OCI-LY1 (cell line): ENCODE results near the gene NTF3.

ENCODE experiments used
- H2AFZ ChIP-seq: fragments of 200-600 bp; sonication (generic), shearing (Covaris generic); 2 replicates; pipeline ENCODE4 v1.6.0; 2014; ENCODE audit warnings: antibody characterized with exemption, mild to moderate bottlenecking, low read length
- H3F3A ChIP-seq: fragments of 200-600 bp; sonication (generic), shearing (Covaris generic); 2 replicates; pipeline ENCODE4 v1.6.0; 2014; ENCODE audit warnings: mild to moderate bottlenecking, antibody characterized with exemption, low read length, moderate library complexity; ENCODE audit not compliant: insufficient read depth
- H3K27ac ChIP-seq: fragments of 200-600 bp; sonication (generic); 2 replicates; pipeline ENCODE4 v1.5.1; 2014; ENCODE audit warnings: low read length, mixed run types, mild to moderate bottlenecking, low read depth; ENCODE audit not compliant: poor library complexity, severe bottlenecking
- H3K27me3 ChIP-seq: fragments of 200-600 bp; sonication (generic); 2 replicates; pipeline ENCODE4 v1.6.0; 2014; ENCODE audit warnings: antibody characterized with exemption, mild to moderate bottlenecking, low read length, moderate library complexity; ENCODE audit not compliant: insufficient read depth
- H3K36me3 ChIP-seq: fragments of 200-600 bp; sonication (generic); 2 replicates; pipeline ENCODE4 v1.6.1; 2014; ENCODE audit warnings: mild to moderate bottlenecking, antibody characterized with exemption, low read length, moderate library complexity, mixed read lengths; ENCODE audit not compliant: insufficient read depth
- H3K4me1 ChIP-seq: fragments of 200-600 bp; sonication (generic); 2 replicates; pipeline ENCODE4 v1.5.1; 2014; ENCODE audit warnings: mild to moderate bottlenecking, low read length, moderate library complexity; ENCODE audit not compliant: insufficient read depth, severe bottlenecking
- H3K4me2 ChIP-seq: fragments of 200-600 bp; sonication (generic), shearing (Covaris generic); 2 replicates; pipeline ENCODE4 v1.6.1; 2014; ENCODE audit warnings: low read length
- H3K4me3 ChIP-seq: fragments of 200-600 bp; sonication (generic); 2 replicates; pipeline ENCODE4 v1.5.1; 2014; ENCODE audit warnings: low read length, low read depth, mild to moderate bottlenecking, mixed read lengths; ENCODE audit not compliant: poor library complexity, severe bottlenecking
- H3K79me2 ChIP-seq: fragments of 200-600 bp; shearing (Covaris generic); 2 replicates; pipeline ENCODE4 v1.6.1; 2016; ENCODE audit warnings: mixed run types, low read length, mixed read lengths; ENCODE audit not compliant: insufficient read depth
- H3K9ac ChIP-seq: fragments of 200-600 bp; sonication (generic), shearing (Covaris generic); 2 replicates; pipeline ENCODE4 v1.6.1; 2014; ENCODE audit warnings: mild to moderate bottlenecking, low read length, mixed read lengths
- H3K9me2 ChIP-seq: fragments of 200-600 bp; sonication (generic), shearing (Covaris generic); 2 replicates; pipeline ENCODE4 v1.6.1; 2014; ENCODE audit warnings: low read depth, mild to moderate bottlenecking, low read length, mixed read lengths
- H3K9me3 ChIP-seq: fragments of 200-600 bp; shearing (Covaris generic); 2 replicates; pipeline ENCODE4 v1.6.1; 2014; ENCODE audit warnings: low read length, mixed read lengths
- H4K20me1 ChIP-seq: fragments of 200-600 bp; sonication (generic), shearing (Covaris generic); 2 replicates; pipeline ENCODE4 v1.6.0; 2016; ENCODE audit warnings: mild to moderate bottlenecking, low read length; ENCODE audit not compliant: insufficient read depth
- CTCF ChIP-seq: fragments of 200-600 bp; sonication (generic), shearing (Covaris generic); IDR thresholded peaks from 2 replicates; pipeline ENCODE4 v1.5.1; 2017; ENCODE audit warnings: mild to moderate bottlenecking, antibody characterized with exemption, low read length, moderate library complexity, mixed read lengths
- EZH2 ChIP-seq: fragments of 200-600 bp; sonication (generic), shearing (Covaris generic); IDR thresholded peaks from 2 replicates; pipeline ENCODE4 v1.8.0; 2017; ENCODE audit warnings: borderline replicate concordance, mixed run types, mild to moderate bottlenecking, antibody characterized with exemption, low read length, moderate library complexity, mixed read lengths

The NTF3 gene

GRCh38 chr12:5506821-5507231 lies 74.9 kb downstream of the NTF3 start:
- Histone ChIP-seq H3K27ac (no peak overlapping the region), H3K79me2 (no peaks in the 10 kb centered on the region), H3K4me1 (no peaks in the 10 kb centered on the region), H3F3A (no peaks in the 10 kb centered on the region), H3K4me2 (no peak overlapping the region), H3K9me3 (no peaks in the 10 kb centered on the region), H3K4me3 (no peak overlapping the region), H4K20me1 (no peaks in the 10 kb centered on the region), H3K9me2 (no peaks in the 10 kb centered on the region), H3K9ac (no peak overlapping the region), H2AFZ (no peak overlapping the region), H3K36me3 (no peaks in the 10 kb centered on the region), H3K27me3 (no peaks in the 10 kb centered on the region; the same call in 1 of the 2 replicates)
- TF ChIP-seq EZH2 = no peak
- no peak for TF ChIP-seq CTCF

GRCh38 chr12:5507401-5507935 lies 75.6 kb downstream of the NTF3 start:
- Histone ChIP-seq H2AFZ (no peak overlapping the region), H3K9me2 (no peaks in the 10 kb centered on the region), H3K27me3 (no peaks in the 10 kb centered on the region; the same call in 1 of the 2 replicates), H3K4me3 (no peak overlapping the region), H4K20me1 (no peaks in the 10 kb centered on the region), H3F3A (no peaks in the 10 kb centered on the region), H3K4me1 (no peaks in the 10 kb centered on the region), H3K9ac (no peak overlapping the region), H3K79me2 (no peaks in the 10 kb centered on the region), H3K4me2 (no peak overlapping the region), H3K9me3 (no peaks in the 10 kb centered on the region), H3K36me3 (no peaks in the 10 kb centered on the region), H3K27ac (no peak overlapping the region)
- no peak for TF ChIP-seq CTCF
- no peak for TF ChIP-seq EZH2

GRCh38 chr12:5507944-5508343 lies 76.0 kb downstream of the NTF3 start:
- H3K4me2 ChIP-seq = no peak overlapping the region
- no peak overlapping the region for H2AFZ ChIP-seq
- no peaks in the 10 kb centered on the region for H3K9me2 ChIP-seq
- H3K4me3 ChIP-seq = no peak overlapping the region
- no peaks in the 10 kb centered on the region for H3K9me3 ChIP-seq
- H3K27me3 ChIP-seq = no peaks in the 10 kb centered on the region; the same call in 1 of the 2 replicates
- TF ChIP-seq EZH2 = no peak
- TF ChIP-seq CTCF = no peak
- no peaks in the 10 kb centered on the region for H4K20me1 ChIP-seq
- no peak overlapping the region for H3K9ac ChIP-seq
- no peak overlapping the region for H3K27ac ChIP-seq
- H3F3A ChIP-seq = no peaks in the 10 kb centered on the region
- no peaks in the 10 kb centered on the region for H3K36me3 ChIP-seq
- no peaks in the 10 kb centered on the region for H3K79me2 ChIP-seq
- no peaks in the 10 kb centered on the region for H3K4me1 ChIP-seq
